Esophagus mucosa (tissue), 1 donor: Measurements from ENCODE around the gene NCL. TPM values are rescaled to one million over a fixed set of nuclear protein-coding genes. Genes with fewer than 3 reads are reported as not detected.
"Not testable (repeated sequence)": the region's sequence is repeated elsewhere in the genome, so short reads cannot be mapped to it uniquely, and the experiment has no call there.

Source experiments
- ATAC-seq: fragments of 200-7000 bp; cut with Tn5 transposase; one replicate; pipeline ENCODE4 v1.9.1; 2020
- total RNA-seq: library from RNA; stranded (reverse); gene quantifications from one replicate; pipeline ENCODE4 v1.2.4, GENCODE V29; 2023
- donor health status: DM: yes; HTN: yes; CAD: no.

NCL gene
- total RNA-seq, 1 donor from 2014 or later, result 403 TPM

DNA sequence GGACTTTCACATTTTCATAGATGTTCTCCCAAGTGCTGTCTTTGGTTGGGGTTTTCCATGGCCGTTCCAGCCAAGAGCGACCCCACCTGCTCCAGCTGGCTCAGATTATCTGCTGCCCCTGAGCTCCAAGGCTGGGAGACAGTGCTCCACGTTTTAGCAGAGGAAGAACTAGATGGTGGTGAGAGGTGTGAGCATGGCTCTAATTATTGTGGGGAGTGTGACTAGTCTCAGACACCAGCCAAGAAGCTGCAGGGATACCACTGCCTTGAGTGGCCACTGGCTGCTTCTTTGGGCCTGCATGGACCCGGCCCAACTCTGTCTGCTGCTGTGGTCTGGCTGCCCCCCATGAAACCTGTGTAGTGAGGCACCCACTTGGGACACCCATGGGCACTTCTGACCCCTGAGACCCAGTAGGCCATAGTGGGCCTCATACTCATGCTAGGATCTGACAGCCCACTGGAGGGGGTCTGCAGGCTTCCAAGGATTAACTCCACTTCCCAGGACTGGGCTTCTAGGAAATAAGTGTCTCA lies 2.8 kb upstream of the NCL start:
- ATAC-seq, result no peak

DNA sequence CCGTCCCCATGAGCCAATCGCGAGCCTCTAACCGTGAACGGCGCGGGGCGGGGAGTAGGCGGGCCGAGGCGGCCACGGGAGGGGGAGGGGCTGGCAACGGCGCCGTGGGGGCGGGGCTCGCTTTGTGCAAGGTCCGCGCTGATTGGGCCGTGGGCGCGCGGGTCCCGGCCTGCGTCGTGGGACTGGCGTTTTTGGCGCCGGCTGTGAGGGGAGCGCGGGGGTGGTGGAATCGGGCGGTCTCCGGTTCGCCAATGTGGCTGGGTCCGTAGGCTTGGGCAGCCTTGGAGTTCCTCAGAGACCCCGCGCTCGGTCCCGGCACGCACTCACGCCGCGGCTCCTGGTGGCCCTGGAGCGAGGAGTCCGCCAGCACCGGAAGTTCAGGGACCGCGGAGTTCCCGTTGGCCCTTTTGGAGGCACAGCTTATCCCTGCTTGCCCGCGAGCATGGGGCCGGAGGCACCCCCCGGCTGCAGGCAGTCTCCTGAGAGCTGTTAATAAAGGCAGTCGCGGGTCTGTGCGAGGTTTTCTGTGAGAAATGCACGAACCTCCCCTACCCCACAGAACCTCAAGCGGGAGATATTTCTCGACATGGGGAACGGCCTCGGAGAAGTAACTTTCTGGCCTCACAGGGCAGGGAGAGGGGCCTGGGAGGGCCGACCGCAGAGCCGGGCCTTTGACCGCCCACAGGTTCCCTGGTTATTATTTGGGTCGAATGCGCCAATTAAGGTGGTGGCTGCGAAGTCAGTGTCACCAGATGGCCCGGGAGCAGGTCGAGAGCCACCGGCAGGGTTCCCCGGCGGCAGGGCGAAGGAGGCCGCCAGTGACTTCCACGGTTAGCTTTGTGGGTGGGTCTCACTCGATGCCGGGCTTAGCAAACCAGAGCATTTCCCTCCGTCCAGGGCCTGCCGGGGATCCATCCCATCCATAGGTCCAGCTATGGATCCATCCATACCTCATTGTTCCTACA lies 574 bp upstream of the NCL start:
- ATAC-seq, result peak; percentile 98

- no peak for ATAC-seq
Observed at GRCh38 chr2:231462729-231463465, 1.4 kb downstream of the NCL start.

DNA sequence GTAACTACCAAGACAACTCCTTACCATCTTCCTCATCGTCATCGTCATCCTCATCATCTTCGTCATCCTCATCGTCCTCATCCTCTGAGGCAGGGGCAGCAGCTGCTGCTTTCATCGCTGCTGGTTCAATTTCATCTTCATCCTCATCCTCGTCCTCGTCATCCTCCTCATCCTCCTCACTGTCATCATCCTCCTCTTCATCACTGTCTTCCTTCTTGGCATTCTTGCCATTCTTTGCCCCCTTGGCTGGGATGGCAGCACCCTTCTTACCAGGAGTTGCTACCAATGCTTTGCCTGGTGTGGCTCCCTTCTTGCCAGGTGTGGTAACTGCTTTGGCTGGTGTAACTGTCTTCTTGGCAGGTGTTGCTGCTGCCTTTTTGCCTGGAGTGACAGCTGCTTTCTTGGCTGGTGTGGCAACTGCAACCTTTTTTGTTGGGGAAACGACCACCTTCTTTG lies 2.7 kb downstream of the NCL start:
- no peak for ATAC-seq

DNA sequence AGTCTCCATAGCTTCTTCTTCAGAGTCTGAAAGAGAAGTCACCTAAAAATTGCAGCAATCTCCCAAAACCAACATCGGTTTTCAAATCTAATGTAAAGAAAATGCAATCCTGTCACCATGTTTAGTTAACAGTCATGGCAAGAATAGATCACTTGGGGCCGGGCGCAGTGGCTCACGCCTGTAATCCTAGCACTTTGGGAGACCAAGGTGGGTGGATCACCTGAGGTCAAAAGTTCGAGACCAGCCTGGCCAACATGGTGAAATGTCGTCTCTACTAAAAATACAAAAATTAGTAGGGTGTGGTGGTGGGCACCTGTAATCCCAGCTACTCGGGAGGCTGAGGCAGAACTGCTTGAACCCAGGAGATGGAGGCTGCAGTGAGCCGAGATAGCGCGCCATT lies 3.4 kb downstream of the NCL start:
- ATAC-seq, result not testable (repeated sequence)

DNA sequence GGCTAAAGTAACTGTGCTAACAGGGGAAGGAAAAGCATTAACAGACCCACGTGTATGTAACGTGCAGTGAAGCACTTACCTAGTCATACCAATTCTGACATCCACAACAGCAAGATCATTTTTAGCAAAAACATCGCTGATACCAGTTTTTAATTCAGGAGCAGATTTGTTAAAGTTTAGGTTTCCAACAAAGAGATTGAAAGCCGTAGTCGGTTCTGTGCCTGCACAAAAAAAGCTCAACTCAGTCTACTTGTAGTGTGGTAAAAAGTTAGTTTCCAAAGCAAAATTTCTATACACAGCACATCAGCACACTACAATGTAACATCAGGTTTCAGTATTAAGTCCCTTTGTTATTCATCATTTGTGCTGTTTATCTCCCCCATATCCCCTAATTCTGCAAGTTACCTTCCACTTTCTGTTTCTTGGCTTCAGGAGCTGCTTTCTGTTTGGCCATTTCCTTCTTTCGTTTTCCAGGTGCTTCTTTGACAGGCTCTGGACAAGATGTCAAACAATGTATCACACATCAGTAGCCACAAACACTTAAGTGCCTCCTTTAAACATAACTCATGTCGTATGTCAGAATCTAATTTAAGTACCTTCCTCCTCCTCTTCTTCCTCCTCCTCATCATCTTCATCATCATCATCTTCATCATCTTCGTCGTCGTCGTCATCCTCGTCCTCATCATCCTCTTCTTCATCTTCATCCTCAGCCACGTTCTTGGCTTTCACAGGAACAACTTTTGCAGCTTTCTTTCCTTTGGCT lies 4.0 kb downstream of the NCL start:
- no peak for ATAC-seq

DNA sequence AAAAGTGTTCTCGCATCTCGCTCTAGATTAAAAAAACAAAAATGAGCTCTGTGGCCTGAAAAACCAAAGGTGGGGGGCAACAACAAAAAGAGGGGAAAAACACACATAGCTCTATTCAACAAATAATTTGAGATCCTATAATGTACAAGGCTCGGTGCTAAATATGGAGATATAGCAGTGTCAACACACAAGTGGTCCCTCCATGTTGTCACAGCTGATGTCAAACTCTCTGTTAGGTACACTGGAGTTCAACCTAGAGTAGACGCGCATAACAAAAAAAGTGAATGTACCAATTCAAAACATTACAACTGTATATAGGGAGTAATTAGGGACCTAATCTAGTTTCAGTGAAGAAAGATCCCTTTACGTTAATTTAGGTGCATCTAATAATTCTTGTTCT lies 5.9 kb downstream of the NCL start:
- no peak for ATAC-seq

DNA sequence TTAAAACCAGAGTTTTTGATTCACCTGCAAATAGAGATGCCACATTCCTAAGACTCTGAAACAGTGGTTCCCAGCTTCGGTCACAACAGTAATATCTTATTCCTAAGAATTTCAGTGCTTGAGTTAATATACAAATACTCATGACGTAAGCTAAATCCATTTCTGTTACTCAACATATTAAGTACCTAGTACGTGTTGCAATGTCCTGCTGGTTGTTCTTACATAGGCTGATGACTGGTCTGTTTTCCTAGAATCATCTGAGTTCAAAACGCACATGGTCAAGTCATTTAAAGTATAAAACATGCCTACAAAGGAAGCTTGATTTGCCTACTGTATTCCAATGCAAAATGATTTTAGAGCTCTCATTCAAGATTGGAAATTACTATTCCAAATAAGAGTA lies 7.2 kb downstream of the NCL start:
- ATAC-seq, result no peak

- ATAC-seq, result no peak
Observed at GRCh38 chr2:231456295-231457004, 7.8 kb downstream of the NCL start.

GRCh38 chr2:231455890-231456289 lies 8.4 kb downstream of the NCL start:
- no peak for ATAC-seq

DNA sequence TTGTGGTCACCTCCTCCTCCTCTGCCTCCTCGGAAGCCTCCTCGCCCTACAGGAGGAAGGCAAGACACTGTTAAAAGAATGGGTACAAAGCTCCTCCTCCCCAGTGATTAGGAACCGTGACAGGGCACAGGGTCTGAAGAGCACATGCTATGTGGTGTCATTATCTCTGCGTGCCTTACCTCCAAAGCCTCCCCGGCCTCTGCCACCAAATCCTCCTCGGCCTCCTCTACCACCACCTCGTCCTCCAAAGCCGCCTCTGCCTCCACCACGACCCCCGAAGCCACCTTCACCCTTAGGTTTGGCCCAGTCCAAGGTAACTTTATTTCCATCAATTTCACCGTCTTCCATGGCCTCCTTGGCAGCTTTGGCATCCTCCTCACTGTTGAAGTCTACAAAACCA lies 9.1 kb downstream of the NCL start:
- no peak for ATAC-seq

- ATAC-seq, result no peak
Observed at GRCh38 chr2:231454361-231454791, 9.9 kb downstream of the NCL start.

DNA sequence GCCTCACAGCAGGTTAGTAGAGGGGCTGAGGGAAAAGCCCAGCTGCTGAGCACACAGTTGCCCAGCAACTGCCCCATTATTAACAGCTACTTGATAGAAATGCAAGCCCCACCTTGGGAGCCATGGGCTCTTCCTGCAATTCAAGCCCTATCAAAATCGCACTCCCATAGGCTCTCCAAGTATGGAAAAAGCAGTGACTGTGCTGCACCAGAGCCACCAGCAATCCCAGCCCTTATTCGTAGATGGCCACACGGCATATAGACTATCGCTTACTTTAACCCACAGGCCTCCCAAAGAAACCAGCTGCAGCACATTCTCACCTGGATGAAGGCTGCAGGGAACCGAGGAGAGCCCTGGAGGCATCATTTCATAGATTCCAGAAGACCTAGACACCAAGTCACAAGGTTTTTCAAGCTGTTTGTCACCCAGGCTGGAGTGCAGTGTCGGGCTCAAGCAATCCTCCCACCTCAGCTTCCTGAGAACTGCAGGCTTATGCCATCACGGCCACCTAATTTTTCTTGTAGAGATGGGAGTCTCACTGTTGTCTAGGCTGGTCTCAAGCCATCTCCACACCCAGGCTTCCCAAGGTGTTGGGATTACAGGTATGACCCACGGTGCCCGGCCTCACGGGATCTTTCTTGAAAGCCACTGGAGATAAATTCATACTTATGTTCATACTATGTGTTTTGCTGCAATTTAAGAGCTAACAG lies 11.3 kb downstream of the NCL start:
- peak; percentile 15 for ATAC-seq

DNA sequence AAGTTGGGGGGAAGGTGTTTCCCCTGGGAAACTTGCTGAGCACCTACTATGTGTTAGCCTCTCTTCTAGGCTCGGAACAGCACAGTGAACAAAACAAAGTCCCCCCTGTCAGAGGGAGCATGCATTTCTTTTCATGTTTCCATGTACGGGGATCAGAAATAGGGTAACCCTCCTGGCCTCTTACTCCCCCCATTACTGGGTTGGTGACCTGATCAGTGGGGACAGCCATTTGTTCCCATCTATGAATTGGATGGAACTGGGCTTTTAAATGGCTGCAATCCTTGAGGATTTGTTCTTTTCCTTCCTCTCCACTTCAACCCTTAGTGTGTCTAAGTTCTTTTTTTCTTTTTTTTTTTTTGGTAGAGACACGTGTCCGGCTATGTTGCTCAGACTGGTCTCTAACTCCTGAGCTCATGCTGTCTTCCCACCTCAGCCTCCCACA lies 13.7 kb downstream of the NCL start:
- no peak for ATAC-seq

- no peak for ATAC-seq
Observed at GRCh38 chr2:231449503-231450054, 14.7 kb downstream of the NCL start.

DNA sequence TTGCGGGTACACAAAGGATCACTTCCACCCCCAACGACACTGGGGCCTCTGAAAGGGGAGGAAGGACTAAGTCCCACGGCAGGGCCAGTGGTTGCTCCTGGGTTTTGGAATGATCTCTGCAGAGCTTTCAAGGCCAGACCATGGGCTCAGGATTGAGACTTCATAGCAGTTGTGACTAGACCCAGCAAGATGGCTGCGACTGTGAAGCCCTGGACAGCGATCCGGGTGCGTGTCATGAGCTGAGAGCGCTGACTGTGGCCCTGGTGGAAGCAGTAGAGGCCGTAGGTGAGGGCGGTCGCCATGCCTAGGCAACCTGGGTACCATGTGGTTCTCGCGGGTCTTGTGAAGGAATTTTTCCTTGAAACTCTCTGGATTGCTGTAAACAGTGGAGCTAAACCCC lies 27.3 kb downstream of the NCL start:
- ATAC-seq, result no peak

DNA sequence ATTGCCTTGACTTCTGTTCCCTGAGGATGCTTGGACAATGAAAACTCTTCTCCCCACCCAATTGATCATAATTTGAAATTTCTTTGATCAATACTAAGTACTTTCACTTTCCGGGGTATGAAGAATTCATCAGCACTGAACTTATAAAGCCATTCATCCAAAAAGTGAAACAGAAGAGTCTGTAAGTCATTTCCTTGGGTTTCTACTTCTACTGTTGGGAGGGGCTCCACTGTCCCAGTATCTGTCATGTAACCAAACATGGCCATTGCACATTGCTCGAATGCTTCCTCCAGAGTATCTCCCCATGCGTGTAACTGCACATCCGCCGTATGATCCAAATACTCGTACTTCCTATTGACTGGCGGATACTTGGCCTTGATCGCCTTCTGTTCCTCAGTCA lies 30.3 kb downstream of the NCL start:
- ATAC-seq, result no peak

GRCh38 chr2:231431606-231432005 lies 32.7 kb downstream of the NCL start:
- ATAC-seq, result no peak

- ATAC-seq, result not testable (repeated sequence)
Observed at GRCh38 chr2:231430437-231430836, 33.8 kb downstream of the NCL start.

DNA sequence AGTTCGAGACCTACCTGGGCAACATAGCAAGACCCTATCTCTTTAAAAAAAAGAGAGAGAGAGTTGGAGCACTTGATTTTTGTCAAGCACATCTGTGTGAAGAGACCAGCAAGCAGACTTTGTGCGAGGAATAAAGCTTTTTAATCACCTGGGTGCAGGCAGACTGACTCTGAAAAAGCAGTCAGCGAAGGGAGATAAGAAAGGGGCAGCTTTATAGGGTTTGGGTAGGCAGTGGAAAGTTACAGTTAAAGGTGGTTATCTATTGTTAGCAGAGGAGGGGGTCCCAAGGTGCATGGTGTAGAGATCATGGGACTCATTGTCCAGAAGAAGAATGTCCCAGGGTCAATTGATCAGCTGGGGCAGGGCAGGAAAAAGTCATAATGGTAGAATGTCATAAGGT lies 34.4 kb downstream of the NCL start:
- no peak for ATAC-seq

- no peak for ATAC-seq
Observed at GRCh38 chr2:231429152-231429551, 35.1 kb downstream of the NCL start.
